Fibroblast of skin of abdomen (primary cell): ENCODE results near the gene RAB4A.

ENCODE experiments used
- DNase-seq: peaks from one replicate; pipeline ENCODE4 v3.0.0-alpha.2; 2013

Gene RAB4A

DNA sequence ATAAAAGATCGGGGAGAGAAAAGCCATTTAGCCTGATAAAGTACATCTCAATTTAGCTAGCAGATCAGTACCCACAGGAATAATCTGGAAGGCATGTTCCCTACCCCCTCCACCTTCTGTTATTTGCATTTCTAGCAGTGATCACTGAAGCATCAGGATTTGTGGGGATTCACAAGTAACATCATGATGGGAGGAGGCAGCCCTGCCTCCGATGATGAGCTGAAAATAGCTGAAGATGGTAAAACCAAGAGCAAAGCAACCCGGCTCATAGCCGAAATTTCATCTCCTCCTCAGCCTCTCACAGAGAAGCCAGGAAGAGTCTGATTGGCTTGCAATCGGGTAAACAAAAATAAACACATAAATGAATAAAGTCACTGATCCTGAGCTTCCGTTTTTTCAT lies 69.6 kb downstream of the RAB4A start:
- no peak for DNase-seq

DNA sequence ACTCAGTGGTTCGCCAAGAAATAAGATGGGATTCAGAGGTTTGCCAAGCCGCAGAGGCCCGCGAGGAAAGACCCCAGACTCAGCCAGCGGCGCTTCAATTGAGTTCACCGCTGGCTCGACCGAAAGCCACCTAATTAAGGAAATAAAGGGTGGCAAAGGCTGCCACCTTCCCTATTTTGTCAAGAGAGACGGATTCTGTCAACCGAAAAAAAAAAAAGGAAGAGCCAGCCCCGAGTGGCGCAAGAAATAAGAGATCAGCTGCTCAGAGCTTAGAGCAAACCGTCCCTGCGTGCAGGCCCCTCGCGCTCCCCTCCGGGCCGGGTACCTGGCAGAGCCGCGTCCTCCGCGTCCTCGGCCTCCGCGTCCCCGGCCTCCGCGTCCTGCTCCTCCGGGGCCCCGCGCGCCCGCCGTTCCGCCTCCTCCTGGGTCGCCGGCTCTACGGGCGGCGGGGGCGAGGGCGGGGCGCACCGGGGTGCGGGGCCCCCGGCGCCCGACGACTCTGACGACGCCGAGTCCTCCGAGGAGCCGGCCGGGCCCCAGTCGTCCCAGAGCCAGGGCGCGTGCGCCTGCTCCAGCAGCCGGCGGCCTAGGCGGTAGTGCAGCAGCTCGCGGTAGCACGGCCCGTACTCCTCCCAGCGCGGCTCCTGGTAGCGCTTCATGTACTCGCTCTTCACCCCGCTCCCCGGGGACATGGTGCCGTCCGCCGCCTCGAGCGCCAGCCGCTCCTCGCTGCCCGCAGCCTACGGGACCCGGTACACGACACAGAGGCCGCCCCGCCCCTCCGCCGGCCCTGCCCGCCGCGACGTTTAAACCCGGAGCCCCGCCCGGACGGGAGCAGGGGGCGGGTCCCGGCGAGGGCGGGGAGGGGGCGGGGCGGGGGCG lies 71.1 kb downstream of the RAB4A start:
- peak; percentile 71 for DNase-seq

DNA sequence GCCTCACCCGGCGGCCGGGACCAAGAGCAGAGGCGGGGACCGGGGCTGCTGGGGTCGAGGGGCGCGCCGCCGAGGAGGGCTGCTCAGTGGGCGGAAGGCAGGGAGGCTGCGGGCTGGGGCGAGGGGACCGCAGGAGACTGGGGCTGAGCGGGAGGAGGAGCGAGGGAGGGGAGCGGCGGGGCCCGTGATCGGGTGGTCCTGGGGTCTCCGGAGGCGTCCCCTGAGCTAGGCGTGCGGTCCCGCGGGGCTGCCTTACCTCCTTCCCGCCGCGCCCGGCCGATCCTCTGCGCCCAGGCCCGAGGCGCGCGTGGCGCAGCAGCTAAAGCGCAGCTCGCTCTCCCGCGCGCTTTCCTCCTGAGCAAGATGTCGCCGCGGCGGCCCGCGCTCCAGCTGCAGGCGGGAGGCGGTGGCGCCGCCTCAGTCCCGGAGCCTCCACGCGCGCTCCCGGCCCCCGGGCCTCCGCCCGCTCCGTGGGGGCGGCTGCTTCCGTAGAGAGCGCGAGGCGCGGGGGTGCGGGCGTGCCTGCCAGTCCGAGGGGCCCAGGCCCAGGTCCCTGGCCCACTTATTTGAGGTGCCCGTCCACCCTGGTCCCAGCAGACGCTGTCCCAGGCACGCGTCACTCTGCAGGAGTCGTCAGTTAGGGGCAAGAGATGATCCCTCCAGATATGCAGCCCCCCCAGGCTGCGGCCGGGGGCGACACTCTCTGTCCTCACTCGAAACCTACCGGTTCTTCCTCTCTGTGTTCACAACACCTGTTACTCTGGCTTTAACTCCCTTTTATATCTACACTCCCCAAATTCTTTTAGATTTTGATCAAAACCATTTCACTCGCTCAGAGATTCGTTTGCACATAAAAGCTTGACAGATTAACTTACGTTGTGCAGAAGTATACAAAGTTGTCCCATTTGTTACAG lies 72.0 kb downstream of the RAB4A start, which contains the start of gene CCSAP:
Gene CCSAP, minus strand, starts transcription at position 392 of the 914 bp plus-strand sequence. CDS start 582 bp downstream, outside the sequence.
- peak; percentile 36 for DNase-seq

DNA sequence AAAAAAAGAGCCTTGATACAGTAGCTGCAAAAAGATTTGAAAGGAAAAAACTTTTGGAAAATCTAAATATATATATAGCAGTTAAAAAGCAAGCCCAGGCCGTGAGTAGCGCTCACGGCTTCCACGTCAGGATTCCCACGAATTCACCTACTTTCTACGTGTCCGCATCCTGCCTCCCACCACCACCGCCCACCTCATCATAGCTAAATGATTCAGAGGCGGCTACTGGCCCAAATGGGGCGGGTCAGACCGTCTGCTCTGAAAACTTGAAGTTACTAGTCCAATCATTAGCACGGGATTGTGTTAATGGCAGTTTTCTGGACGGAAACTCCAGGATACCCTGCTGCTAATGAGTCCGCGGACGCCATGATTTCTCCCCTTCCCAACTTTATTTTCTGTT lies 73.2 kb downstream of the RAB4A start:
- no peak for DNase-seq

DNA sequence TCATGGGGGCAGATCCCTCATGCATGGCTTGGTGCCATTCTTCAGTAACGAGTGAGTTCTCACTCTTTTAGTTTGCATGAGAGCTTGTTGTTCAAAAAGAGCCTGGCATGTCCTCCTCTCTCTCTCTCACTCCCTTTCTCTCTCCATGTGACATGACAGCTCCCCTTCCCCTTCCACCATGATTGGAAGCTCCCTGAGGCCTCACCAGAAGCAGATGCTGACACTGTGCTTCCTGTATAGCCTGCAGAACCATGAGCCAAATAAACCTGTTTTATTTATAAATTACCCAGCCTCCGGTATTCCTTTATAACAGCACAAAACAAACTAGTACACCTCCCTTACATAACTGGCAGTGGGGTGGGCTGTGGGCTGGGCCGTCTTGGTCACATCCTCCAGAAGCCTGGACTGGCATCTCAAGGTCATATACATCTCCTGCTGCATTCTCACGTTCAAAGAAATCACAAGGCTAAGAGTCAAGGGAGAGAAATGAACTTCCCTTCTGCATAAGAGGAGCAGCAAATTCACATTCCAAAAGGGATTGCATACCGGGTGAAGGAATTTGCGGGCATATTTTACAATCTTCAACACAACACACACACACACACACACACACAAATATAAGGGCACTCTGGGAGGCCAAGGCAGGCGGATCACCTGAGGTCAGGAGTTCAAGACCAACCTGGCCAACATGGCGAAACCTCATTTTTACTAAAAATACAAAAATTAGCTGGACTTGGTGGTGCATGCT lies 74.2 kb downstream of the RAB4A start:
- peak; percentile 43 for DNase-seq

DNA sequence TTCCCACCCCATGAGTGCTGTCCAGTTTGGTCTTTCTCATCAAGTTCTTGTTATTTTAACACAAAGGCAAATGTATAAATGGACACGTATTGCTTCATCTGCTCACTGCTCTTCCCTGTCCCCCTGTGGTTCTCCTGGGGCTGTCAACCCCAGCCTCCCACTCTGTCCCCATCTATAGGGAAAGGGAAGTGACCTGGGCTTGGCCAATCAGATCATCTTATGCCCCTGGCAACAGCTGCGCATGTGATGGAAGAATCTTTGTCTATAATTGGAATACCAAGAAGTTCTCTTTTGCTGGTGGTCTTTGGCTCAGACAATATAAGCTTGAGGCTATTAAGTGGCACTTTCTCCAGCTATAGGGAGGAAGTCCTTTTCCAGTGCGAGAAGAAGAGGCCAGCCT lies 76.6 kb downstream of the RAB4A start:
- DNase-seq: no peak

DNA sequence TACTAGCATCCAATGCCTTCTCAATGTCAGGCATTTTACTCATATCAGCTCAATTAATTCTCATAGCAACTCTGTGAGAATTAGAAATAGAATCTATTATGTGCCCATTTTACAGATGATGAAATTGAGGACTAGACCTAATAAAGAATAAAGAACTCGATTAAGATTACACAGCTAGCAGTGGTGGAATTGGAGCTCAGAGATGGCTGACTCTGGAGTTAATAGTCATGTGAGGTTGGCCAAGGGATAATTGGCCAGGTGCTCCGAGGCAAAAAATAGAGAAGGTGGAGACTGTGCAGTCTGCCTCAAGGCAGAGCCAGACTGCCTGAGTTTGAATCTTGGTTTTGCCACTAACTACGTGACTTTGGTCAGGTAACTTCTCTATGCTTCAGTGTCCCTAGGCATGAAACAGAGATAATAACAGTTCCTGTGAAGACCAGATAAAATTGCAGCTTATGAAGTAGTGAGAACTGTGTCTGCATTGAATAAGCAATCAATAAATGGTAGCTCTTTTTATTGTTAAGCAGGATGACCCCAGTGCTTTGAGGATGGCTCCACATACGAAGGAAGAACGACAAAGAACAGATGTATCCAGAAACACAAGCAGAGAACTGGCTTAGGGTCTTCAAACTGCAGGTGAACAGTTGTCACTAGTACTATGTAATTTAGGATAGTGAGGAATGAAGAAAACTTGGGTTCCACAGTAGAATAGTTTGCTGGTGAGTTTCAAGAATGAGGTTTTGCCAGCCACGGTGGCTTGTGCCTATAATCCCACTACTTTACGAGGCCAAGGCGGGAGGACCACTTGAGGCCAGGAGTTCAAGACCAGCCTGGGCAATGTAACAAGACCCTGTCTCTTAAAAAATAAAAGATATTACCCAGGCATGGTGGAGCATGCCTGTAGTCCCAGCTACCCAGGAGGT lies 78.8 kb downstream of the RAB4A start:
- no peak for DNase-seq

DNA sequence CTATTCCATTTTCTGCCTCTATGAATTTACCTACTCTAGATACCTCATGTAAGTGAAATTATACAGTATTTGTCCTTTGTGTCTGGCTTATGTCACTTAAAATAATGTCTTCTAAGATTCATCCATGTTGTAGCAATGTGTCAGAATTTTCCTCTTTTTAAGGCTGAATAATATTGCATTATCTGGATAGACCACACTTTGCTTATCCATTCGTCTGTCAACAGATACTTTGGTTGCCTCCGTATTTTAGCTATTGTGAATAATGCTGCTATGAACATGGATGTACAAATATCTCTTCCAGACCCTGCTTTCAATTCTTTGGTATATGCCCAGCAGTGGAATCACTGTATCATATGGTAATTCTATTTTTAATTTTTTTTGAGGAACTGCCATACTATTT lies 82.1 kb downstream of the RAB4A start:
- DNase-seq: no peak

DNA sequence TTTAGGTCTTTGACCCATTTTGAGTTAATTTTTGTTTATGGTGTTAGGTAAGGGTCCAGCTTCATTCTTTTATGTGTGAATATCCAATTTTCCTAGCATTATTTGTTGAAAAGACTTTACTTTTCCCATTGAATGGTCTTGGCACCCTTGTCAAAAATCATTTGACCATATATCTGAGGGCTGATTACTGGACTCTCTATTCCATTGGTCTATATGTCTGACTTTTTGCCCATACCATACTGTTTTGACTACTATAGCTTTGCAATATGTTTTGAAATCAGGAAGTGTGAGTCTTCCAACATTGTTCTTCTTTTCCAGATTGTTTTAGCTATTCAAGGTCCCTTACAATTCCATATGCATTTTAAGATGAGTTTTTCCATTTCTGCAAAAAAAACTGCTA lies 83.3 kb downstream of the RAB4A start:
- DNase-seq: no peak
